COLO668 (cell line): Measurements from ENCODE around the gene ADGRD1.

Experiments
- DNase-seq: peaks from one replicate; lab custom pipeline; 2025; ENCODE audit not compliant: unreplicated experiment; lab: John Stamatoyannopoulos, UW

The ADGRD1 gene

DNA sequence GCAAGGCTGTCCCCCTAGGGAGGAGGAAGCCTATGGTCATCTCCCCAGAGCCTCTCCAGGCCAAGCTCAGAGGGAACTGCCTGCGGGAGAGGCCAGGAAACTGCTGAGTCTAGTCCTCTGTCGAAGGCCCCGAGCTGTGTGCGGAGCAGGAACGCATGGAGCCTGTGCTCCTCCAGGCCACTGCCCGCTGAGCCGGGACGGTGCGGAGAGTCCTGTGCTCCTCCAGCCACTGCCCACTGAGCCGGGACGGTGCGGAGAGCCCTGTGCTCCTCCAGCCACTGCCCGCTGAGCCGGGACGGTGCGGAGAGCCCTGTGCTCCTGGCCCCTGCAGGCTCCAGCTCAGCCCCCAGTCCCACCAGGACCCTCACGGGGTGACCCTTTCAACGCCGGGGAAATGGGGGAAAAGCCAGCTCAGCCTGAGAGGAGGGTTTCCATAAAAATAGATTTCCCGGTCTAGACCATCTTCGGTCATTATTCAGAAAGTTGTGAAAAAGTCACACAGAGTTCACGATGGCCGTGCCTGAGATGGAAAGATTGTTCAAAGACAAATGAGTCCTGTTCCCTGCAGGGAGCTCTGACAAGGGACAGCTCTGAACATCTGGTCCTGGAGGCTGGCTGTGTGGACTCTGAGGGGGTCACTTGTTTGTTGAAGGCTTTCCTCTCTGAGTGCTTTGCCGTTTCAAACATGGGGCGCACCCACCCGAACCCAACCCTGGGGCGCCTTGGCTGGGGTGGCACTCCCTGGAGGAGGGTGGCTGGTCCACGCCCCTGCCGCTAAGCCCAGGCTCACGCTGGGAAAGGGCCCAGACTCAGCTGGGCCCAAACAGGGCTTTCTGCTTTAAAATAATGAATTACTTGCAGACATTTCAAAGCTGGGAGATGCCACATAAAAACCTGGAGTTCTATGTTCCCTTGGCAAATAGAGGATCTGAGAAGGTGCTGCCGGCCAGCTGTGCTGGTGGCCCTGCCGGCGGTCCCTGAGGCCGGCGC, 85.5 kb downstream of the ADGRD1 start:
- DNase-seq: no peak

GRCh38 chr12:131040491-131040890, 86.8 kb downstream of the ADGRD1 start:
- no peak for DNase-seq

- peak; percentile 74 for DNase-seq
These were observed 87.7 kb downstream of the ADGRD1 start for GRCh38 chr12:131041216-131041967.

DNA sequence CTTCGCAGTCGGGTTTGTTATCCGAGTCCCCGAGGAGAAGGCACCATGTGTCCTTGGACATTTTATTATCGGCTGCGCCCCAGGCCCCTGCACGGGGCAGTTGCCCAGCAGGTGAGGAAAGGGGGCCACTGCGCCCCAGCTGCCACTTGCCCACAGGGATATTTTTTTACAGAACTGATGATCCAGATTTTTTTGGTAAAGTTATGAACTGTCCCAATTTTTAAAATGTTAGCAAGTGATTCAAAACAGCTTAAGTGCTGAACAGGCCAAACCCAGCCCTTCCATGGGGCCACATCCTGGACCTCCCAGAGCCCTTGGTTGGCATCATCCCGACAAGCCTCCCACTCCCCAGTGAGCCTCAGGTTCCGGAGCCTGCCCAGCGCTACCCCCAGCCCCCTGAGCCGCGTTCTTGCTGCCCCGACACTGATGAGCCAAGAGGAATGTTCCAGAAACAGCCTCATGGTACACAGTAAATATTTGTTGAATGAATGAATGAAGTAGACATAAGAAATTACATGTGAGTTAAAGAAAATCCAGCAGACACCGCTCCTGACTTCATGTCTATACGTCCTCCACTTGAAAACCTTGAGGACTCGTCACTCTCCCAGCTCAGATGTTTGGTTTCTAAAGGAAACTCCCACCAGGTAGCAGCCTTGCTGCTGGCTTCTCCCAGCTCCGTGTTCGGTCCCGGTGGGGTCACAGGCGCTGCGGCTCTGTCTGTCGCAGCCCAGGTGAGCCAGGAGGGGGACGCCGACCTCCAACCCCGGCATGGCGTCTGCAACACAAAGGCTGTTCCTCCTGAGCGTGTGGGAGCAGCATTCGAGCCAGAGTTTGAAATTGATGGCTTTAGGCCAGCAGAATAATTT, 88.5 kb downstream of the ADGRD1 start:
- no peak for DNase-seq

- DNase-seq: no peak
These were observed 89.1 kb downstream of the ADGRD1 start for GRCh38 chr12:131042834-131043245.

DNA sequence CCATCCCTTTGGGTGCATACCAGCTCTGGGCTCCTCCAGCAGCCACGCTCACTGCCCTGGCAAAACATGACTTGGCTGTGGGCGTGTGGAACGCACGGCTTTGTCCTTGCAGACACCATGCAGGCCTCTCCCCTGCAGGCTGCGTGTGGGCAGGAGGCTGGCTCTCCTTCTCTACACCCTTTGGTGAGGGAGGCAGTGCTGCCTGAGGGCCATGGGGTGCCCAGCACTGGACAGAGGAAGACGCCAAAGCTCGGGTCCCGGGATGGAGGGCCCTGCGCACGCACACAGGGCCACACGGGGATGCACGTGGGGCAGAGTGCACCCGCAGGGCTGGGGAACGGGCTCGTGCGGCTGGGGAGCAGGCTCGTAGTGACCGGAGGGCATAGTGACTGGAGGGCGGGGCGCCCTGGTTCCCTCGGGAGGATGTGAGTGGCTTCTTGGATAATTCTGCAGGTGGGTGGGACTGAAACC, 89.7 kb downstream of the ADGRD1 start:
- no peak for DNase-seq

DNA sequence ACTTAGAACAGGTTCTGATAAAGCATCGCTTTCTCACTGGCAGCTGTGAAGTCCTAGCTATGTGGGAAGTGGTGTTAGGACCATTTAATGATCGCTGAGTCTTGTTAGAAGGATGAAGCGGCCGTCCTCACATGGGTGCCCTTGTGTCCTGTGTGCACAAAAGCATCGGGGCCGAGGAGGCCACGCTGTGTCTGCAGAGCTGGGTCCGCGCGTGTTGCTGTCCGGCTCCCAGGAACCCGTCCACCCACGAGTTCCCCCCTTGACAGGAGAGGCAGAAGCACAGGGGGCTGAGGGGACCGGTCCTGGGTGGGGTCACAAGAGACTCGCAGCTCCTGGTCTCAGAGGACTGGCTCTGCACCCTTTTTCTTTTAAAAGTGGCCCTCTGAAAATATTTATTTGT, 90.4 kb downstream of the ADGRD1 start:
- no peak for DNase-seq

- no peak for DNase-seq
These were observed 91.2 kb downstream of the ADGRD1 start for GRCh38 chr12:131044760-131045381.

DNA sequence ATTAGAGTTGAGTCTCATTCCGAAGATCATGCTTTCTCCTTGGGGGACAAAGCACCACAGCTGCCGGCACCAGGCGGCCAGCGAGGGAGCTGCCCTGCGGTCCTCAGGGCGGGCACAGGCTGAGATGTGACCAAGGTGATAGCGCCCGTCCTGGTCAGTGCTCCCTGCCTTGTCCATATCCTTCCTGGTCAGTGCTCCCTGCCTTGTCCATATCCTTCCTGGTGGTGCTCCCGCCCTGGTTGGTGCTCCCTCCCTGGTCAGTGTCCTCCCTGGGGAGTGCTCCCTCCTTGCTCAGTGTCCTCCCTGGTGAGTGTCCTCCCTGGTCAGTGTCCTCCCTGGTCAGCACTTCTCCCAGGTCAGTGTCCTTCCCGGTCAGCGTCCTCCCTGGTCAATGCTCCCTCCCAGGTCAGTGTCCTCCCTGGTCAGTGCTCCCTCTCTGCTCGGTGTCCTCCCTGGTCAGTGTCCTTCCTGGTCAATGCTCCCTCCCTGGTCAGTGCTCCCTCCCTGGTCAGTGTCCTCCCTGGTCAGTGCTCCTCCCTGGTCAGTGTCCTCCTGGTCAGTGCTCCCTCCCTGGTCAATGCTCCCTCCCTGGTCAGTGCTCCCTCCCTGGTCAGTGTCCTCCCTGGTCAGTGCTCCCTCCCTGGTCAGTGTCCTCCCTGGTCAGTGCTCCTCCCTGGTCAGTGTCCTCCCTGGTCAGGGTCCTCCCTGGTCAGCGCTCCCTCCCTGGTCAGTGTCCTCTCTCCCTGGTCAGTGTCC, 92.2 kb downstream of the ADGRD1 start:
- no peak for DNase-seq

DNA sequence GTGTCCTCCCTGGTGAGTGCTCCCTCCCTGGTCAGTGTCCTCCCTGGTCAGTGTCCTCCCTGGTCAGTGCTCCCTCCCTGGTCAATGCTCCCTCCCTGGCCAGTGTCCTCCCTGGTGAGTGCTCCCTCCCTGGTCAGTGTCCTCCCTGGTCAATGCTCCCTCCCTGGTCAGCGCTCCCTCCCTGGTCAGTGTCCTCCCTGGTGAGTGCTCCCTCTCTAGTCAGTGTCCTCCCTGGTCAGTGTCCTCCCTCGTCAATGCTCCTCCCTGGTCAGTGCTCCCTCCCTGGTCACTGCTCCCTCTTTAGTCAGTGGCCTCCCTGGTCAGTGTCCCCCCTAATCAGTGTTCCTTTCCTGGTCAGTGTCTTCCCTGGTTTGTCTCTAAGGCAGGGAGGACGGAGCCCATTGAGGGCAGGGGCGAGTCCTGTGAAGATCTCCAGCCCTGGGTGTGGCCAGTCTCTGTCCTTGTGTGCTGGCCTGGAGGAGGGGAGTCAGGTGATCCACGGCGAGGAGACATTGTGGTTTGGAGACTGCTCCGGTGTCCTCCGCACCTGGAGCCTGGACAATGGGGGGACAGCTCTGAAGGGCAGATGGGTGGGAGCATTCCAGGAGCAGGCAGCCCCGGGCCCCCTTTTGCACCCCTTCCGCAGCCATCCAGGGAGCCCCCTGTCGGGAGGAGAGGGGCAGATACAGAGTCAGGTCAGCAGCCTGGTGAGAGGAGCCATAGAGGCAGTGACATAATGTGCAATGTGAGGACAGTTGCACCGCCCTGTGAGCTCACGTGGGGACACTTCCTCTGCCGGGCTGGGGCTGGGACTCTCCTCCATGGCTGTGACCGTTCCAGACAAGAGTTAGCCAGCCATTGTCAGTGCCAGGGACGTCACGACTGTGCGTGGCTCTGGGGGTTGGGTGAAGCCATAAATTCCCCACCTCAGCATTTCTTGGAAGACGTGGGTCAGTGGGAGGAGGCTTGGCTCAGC, 93.4 kb downstream of the ADGRD1 start:
- no peak for DNase-seq

GRCh38 chr12:131047789-131048610, 94.3 kb downstream of the ADGRD1 start:
- no peak for DNase-seq

- no peak for DNase-seq
These were observed 94.9 kb downstream of the ADGRD1 start for GRCh38 chr12:131048611-131048990.

DNA sequence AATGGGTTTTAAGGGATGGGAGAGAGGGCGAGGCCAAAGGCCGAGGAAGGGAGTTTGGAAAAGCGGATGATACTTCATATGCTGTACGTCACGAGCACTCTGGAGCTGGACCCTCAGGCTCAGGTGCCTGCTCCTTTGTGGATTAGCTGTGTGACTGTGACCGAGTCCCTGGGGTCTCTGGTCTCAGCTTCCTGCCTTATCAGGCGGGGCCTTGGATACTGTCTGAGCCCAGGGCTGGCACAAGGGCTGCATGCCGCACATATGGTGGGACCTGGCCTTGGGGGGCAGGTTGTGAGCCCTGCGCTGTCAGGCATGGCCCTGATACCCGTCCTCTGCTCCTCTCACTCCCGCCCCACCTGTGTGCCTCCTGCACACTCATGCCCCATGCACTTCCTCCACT, 95.3 kb downstream of the ADGRD1 start:
- DNase-seq: no peak

DNA sequence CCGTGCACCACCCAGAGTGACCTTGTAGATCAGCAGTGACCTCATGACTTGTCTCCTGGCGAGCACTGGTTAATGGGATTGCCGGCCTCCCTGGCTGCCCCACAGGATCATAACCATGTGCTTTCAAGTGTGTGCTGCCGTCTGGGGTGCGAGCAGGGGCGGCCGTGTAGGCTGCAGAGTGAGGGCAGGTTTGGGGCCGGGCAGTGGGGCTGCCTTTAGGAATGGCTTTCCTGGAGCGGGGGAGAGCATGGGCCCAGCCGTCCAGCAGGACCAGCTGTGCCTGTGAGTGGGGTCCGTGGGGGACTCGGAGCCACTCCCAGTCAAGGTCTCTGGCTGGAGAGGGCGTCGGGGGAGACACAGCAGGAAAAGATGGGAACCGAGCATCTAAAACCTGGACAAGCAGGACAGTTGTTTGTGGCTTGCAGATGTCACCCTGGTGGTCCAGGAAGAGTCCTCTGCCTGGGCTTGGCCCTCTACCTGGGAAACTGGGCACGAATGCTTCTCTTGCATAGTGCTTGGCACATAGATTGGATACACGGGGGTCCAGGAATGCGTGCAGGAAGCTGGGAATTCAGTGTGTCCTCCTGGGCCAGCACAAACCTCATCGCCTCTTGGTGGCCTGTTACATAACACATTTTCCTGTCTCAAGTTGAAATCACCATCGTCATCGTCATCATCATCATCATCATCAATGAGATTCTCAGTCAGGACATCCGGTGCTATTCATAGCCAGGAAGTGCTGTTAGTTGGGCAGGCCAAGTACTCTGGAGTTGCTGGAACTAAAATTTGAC, 96.0 kb downstream of the ADGRD1 start:
- DNase-seq: no peak

GRCh38 chr12:131050463-131051154, 96.9 kb downstream of the ADGRD1 start:
- DNase-seq: no peak

DNA sequence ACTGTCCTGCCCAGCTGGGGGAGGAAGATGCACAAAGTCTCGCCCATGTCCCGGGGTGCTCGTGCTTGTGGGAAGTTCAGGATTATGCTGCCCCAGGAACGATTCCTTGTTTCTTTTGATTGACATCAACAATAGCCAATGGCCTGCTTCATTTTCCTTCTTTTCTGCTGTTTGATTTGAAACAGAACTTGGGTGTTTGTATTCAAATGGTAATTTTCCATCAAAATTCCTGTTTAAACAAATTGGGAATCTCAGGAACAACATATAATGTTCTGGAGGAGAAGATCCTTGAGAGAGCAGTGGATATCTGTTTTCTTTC, 97.4 kb downstream of the ADGRD1 start:
- DNase-seq: no peak
